A673 (cell line): ENCODE results near the gene CLDN16.

Experiments used
- EZH2 ChIP-seq: fragments of 200-600 bp; sonication (generic); IDR thresholded peaks from 2 replicates; pipeline ENCODE4 v1.6.1; 2017; ENCODE audit warnings: borderline replicate concordance, low read depth, mild to moderate bottlenecking, mixed read lengths, antibody characterized with exemption, low read length; ENCODE audit not compliant: poor library complexity, severe bottlenecking
- TF ChIP-seq, protein P1 (sequence below): fragments of 300-800, 200-600 bp; sonication (generic); conservative IDR thresholded peaks from 2 replicates; pipeline ENCODE4 v1.5.1; 2017; ENCODE audit warnings: low read depth, mild to moderate bottlenecking, antibody characterized with exemption, low read length, moderate library complexity, mixed read lengths

DNA sequence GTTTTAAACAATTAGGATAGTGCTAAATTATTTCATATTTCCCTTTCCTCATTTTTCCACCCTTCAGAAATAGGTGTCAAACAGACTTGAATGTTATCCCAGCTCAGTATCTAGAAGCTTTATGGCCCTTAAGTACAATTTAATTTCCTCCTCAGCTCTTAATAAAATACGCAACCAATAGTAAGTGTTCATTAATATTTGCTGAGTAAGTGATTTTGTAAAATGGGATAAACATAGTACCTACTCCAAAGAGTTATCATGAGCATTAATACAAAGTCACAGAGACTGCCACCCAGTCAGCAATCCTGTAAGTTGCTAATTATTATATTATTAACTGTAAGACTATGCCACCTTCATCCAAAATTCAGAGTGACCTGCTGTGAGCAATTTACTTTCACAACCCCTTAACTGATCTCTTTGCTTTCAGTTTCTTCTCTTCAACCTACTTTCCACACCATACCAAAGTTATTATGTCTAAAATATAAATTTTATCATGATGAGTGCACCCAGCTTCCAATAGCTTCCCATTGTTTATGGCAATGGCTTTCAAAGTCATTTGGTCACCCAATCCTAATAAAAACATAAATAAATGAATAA, 35.0 kb upstream of the CLDN16 start:
- TF ChIP-seq, protein P1, sequence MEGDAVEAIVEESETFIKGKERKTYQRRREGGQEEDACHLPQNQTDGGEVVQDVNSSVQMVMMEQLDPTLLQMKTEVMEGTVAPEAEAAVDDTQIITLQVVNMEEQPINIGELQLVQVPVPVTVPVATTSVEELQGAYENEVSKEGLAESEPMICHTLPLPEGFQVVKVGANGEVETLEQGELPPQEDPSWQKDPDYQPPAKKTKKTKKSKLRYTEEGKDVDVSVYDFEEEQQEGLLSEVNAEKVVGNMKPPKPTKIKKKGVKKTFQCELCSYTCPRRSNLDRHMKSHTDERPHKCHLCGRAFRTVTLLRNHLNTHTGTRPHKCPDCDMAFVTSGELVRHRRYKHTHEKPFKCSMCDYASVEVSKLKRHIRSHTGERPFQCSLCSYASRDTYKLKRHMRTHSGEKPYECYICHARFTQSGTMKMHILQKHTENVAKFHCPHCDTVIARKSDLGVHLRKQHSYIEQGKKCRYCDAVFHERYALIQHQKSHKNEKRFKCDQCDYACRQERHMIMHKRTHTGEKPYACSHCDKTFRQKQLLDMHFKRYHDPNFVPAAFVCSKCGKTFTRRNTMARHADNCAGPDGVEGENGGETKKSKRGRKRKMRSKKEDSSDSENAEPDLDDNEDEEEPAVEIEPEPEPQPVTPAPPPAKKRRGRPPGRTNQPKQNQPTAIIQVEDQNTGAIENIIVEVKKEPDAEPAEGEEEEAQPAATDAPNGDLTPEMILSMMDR: no peak
- TF ChIP-seq EZH2: no peak
